ENCODE results near the gene LAMB3. TPM values are rescaled to one million over a fixed set of nuclear protein-coding genes. Genes with fewer than 3 reads are reported as not detected.

Gene LAMB3
- total RNA-seq, 1 experiment from 2014 or later, result 0.85 TPM

GRCh38 chr1:209652873-209653401 is 712 bp upstream of the LAMB3 start:
- ATAC-seq (peak; percentile 99), DNase-seq (ENCODE audit: low spot score) (peak; percentile 72)
- Mint-ChIP-seq H3K27me3 (ENCODE audit: low read depth) (no peaks in the 10 kb centered on the region), H3K27ac (no peak overlapping the region), H3K4me1 (peaks cover 24% of the 10 kb centered on the region), H3K9me3 (no peaks in the 10 kb centered on the region), H3K36me3 (no peaks in the 10 kb centered on the region), H3K4me3 (no peak overlapping the region)
- CTCF ChIA-PET, result interaction anchor here (0.5 to 3.7 kb wide), 20 partner anchors 10 to 488 kb away, joined by 3 to 17 read pairs (median 6); partner anchors contain the start of genes CAMK1G and G0S2
- TF ChIP-seq ZNF423 (CRISPR knock-in tag; IDR thresholded peaks at IDR 0.05) (peak; percentile 77), CDX4 (CRISPR knock-in tag; IDR thresholded peaks at IDR 0.05; ENCODE audit: borderline replicate concordance) (no peak)
- POLR2A ChIA-PET, result interaction anchor here (1.7 kb wide), 1 partner anchor 22 kb away, joined by 6 read pairs; the partner anchor contains the start of gene G0S2

- ATAC-seq, result no peak
- ChIA-PET POLR2A (interaction anchor here (0.6 kb wide), 1 partner anchor 17 kb away, joined by 5 read pairs; no protein-coding TSS in a partner anchor), CTCF (interaction anchor here (3.7 kb wide), 1 partner anchor 24 kb away, joined by 17 read pairs; no protein-coding TSS in a partner anchor)
- peak overlapping the region; percentile 71; the same call in 1 of the 2 replicates for H3K27ac Mint-ChIP-seq
- no peak for DNase-seq (ENCODE audit: low spot score)
- no peak overlapping the region for H3K4me3 Mint-ChIP-seq
- peaks cover 29% of the 10 kb centered on the region for H3K4me1 Mint-ChIP-seq
- H3K9me3 Mint-ChIP-seq, result no peaks in the 10 kb centered on the region
- TF ChIP-seq CDX4 (CRISPR knock-in tag; IDR thresholded peaks at IDR 0.05; ENCODE audit: borderline replicate concordance) (no peak), MLX (CRISPR knock-in tag; IDR thresholded peaks at IDR 0.05) (no peak), NR2C2 (CRISPR knock-in tag; IDR thresholded peaks at IDR 0.05) (no peak), NR1H2 (CRISPR knock-in tag; IDR thresholded peaks at IDR 0.05) (no peak), USF1 (CRISPR knock-in tag; IDR thresholded peaks at IDR 0.05) (no peak), E2F1 (CRISPR knock-in tag; IDR thresholded peaks at IDR 0.05) (no peak), ZSCAN18 (CRISPR knock-in tag; IDR thresholded peaks at IDR 0.05) (no peak), ZNF121 (CRISPR knock-in tag; IDR thresholded peaks at IDR 0.05) (no peak), CREM (CRISPR knock-in tag; IDR thresholded peaks at IDR 0.05) (no peak), FOXK1 (CRISPR knock-in tag; IDR thresholded peaks at IDR 0.05) (no peak), EMX1 (CRISPR knock-in tag; IDR thresholded peaks at IDR 0.05) (no peak), SMAD3 (CRISPR knock-in tag; IDR thresholded peaks at IDR 0.05; ENCODE audit: borderline replicate concordance) (no peak)
- peaks cover 2% of the 10 kb centered on the region; the same call in 1 of the 2 replicates for H3K27me3 Mint-ChIP-seq (ENCODE audit: low read depth)
- no peaks in the 10 kb centered on the region for H3K36me3 Mint-ChIP-seq
Measured at GRCh38 chr1:209651138-209651587, 1.1 kb downstream of the LAMB3 start.

- CTCF ChIA-PET, result interaction anchor here (0.9 to 1.2 kb wide), 2 partner anchors 23 to 81 kb away, joined by 4 read pairs; no protein-coding TSS in a partner anchor
- DNase-seq (ENCODE audit: low spot score), result no peak
- Mint-ChIP-seq H3K9me3 (no peaks in the 10 kb centered on the region), H3K36me3 (no peaks in the 10 kb centered on the region), H3K27ac (no peak overlapping the region), H3K4me3 (no peak overlapping the region), H3K27me3 (ENCODE audit: low read depth) (peaks cover 2% of the 10 kb centered on the region; the same call in 1 of the 2 replicates), H3K4me1 (peaks cover 29% of the 10 kb centered on the region)
- POLR2A ChIA-PET, result no interaction called here
- ATAC-seq, result no peak
- TF ChIP-seq AR (CRISPR knock-in tag; IDR thresholded peaks at IDR 0.05), result no peak
- TF ChIP-seq CREM (CRISPR knock-in tag; IDR thresholded peaks at IDR 0.05), result no peak
- no peak for TF ChIP-seq E2F4 (CRISPR knock-in tag; IDR thresholded peaks at IDR 0.05; ENCODE audit: borderline replicate concordance, low read depth)
- no peak for TF ChIP-seq ESRRA (CRISPR knock-in tag; IDR thresholded peaks at IDR 0.05; ENCODE audit: borderline replicate concordance)
Measured at GRCh38 chr1:209650454-209650853, 1.8 kb downstream of the LAMB3 start.
